KG1 (cell line): ENCODE measurements around the gene LMF1.

ENCODE experiments used
- DNase-seq: peaks from one replicate; lab custom pipeline; 2025; lab: John Stamatoyannopoulos, UW

LMF1 gene

GRCh38 chr16:881219-882097 lies 89.3 kb downstream of the LMF1 start:
- no peak for DNase-seq

DNA sequence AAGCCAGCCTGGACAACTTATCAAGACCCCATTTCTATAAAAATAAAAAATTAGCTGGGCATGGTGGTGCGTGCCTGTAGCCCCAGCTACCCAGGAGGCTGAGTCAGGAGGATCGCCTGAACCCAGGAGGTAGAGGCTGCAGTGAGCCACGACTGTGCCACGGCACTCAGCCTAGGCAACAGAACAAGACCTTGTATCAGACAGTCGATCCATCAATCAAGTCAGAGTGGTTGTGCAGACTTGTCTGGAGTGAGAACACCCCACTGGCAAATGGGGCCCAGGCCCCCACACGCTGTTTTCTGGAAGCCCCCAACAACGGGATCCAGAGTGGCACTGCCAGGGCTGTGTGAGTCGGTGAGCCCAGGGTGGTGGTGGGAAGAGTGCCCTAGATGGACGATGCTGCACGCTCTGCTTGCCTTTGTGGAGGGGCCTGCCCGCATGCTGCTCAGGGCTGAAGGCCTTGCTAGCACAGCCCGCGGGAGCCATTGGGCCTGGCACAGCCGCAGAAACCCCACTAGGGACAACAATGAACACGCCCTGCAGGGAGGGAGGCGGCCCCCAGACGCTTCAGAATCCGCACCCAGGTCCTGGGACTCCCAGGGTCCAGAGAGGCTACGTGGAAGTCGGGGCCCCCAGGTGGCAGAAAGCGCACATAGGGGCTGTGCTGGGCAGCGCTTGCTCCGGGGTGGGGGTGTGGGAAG lies 90.2 kb downstream of the LMF1 start:
- no peak for DNase-seq

DNA sequence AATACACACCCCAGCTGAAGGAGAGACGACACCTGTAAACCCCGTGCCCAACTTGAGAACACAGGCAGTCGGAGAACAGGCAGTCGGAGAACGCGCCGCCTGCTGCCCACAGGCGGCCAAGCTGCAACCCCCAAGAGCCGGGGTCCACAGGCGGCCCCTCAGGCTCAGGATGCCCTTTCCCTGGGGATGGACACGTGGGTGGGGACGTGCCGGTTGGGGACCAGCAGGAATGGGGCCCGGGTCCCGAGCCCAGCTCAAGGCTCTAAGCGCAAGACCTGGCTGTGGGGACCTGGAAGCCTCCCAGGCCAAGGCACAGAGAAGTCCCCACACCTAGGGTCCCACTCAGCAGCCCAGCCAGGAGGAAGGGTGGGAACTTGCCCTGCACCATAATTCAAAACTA lies 90.8 kb downstream of the LMF1 start:
- no peak for DNase-seq

- no peak for DNase-seq
Measured at GRCh38 chr16:879461-879861, 91.3 kb downstream of the LMF1 start.

- DNase-seq, result no peak
Measured at GRCh38 chr16:878886-879285, 91.9 kb downstream of the LMF1 start.

GRCh38 chr16:878072-878784 lies 92.6 kb downstream of the LMF1 start:
- no peak for DNase-seq

GRCh38 chr16:877242-878071 lies 93.3 kb downstream of the LMF1 start:
- DNase-seq, result no peak

DNA sequence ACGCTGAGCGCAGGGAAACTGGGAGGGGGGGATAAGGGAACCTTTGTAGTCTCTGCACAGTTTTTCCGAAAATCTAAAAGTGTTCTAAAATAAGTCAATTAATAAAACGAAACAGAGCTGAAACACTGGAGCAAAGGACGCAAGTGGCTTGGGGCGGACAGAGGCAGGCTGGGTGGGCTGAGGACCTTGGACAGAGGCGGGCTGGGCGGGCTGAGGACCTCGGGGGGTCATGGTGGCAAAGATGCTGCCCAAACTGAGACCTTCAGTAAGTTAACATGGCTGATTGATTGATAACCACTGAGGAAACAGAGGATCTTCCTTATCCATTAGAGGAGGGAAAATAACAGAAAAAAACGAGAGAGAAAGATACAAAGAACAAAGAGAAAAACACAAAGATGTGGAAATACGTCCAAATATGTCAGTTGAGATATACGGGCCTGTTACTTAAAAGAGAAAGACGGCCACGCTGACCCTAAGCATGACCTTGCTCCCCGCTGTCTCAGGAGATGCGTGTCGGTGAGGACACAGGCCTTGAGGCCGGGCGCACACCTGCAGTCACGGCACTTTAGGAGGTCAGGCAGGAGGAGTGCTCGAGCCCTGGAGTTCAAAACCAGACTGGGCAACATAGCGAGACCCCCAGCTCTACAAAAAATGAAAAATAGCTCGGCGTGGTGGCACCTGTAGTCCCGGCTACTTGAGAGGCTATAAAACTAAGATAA lies 94.1 kb downstream of the LMF1 start:
- no peak for DNase-seq

- DNase-seq, result no peak
Measured at GRCh38 chr16:876041-876335, 94.8 kb downstream of the LMF1 start.

DNA sequence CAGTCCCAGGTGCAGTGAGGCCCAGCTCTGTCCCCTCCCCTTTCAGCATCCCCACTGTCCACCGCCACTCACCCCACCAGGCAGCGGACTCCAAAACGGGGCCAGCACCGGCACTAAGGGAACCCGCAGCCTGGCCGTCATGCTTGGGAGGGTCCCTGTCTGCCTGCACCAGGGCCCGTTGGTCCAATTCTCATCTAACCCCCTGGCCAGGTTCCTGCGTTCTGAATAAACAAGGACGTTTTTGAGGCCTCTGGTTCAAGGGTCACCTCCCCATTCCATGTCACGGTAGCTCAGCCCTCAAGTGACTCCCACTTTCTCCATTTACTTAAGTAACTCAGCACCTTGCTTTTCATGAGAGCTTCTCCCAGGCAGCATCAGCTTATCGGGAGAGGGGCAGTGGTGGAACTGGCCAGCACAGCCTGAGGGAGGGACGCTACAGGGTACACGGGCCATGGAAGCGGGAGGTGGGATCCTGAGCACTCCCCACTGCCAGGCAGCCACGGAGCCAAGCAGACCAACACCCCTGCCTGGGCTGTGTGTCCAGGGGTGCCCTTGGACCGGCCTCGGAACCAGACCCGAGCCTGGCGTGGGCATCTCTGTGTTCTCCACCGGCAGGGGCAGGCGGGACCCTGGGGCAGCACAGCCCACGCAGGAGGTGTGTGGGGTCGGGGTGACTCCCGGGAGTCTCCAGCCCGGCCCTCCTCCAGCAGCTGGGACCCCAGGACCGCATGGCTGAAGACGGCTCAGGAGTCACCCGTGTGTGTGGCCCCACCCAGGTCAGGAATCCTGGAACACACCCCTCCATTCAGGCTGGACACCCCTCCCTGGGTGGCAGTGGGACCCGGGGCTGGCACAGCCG lies 95.4 kb downstream of the LMF1 start:
- no peak for DNase-seq

- no peak for DNase-seq
Measured at GRCh38 chr16:874366-875181, 96.2 kb downstream of the LMF1 start.

DNA sequence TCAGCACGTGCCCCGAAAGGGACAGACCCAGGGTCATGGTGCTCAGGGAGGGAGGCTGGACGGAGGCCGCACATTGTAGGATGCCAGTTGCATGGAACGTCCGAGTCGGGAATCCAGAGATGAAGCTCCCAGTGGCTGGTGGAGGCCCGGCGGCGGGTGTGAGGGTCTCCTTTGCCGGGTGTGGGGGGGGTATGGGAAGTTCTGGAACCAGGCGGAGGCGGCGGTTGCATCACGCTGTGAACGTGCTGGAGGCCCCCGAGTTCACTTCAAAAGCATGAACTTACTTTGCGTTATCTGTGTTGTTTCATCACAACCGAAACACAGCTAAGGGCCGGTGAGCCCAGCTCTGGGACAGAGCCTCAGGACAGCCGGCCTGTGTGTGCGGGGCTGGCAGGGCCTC lies 96.9 kb downstream of the LMF1 start:
- DNase-seq, result no peak

GRCh38 chr16:873243-873661 lies 97.5 kb downstream of the LMF1 start:
- no peak for DNase-seq

- no peak for DNase-seq
Measured at GRCh38 chr16:872436-873242, 98.1 kb downstream of the LMF1 start.

GRCh38 chr16:871562-872345 lies 99.0 kb downstream of the LMF1 start:
- DNase-seq, result no peak

GRCh38 chr16:870856-871561 lies 99.8 kb downstream of the LMF1 start:
- DNase-seq, result no peak
